Measurements from ENCODE around the gene STEAP3. TPM values are rescaled to one million over a fixed set of nuclear protein-coding genes. Genes with fewer than 3 reads are reported as not detected.

Gene STEAP3
- total RNA-seq, 1 donor = 1.5 TPM

GRCh38 chr2:119293900-119294299 is 70.3 kb downstream of the STEAP3 start:
- no peaks in the 10 kb centered on the region for H3K9me3 ChIP-seq (ENCODE audit: low read depth, low read length)
- H3K27me3 ChIP-seq (ENCODE audit: insufficient read depth, low read length) = no peaks in the 10 kb centered on the region

GRCh38 chr2:119294671-119295070 is 71.0 kb downstream of the STEAP3 start:
- H3K9me3 ChIP-seq (ENCODE audit: low read depth, low read length) = no peaks in the 10 kb centered on the region
- no peaks in the 10 kb centered on the region for H3K4me1 ChIP-seq (ENCODE audit: insufficient read depth, low read length)
- no peak overlapping the region for H3K4me3 ChIP-seq (ENCODE audit: low read length)
- H3K27me3 ChIP-seq (ENCODE audit: insufficient read depth, low read length) = no peaks in the 10 kb centered on the region

More at GRCh38 chr2:119293900-119294299, 70.3 kb downstream of the STEAP3 start:
- Histone ChIP-seq H3K4me3 (ENCODE audit: low read length) (no peak overlapping the region), H3K4me1 (ENCODE audit: insufficient read depth, low read length) (no peaks in the 10 kb centered on the region)

GRCh38 chr2:119295688-119296375 is 72.2 kb downstream of the STEAP3 start:
- no peaks in the 10 kb centered on the region for H3K27me3 ChIP-seq (ENCODE audit: insufficient read depth, low read length)
- no peaks in the 10 kb centered on the region for H3K4me1 ChIP-seq (ENCODE audit: insufficient read depth, low read length)
- no peaks in the 10 kb centered on the region for H3K9me3 ChIP-seq (ENCODE audit: low read depth, low read length)
- no peak overlapping the region for H3K4me3 ChIP-seq (ENCODE audit: low read length)

GRCh38 chr2:119301413-119301812 is 77.8 kb downstream of the STEAP3 start:
- Histone ChIP-seq H3K9me3 (ENCODE audit: low read depth, low read length) (no peaks in the 10 kb centered on the region), H3K4me1 (ENCODE audit: insufficient read depth, low read length) (no peaks in the 10 kb centered on the region), H3K27me3 (ENCODE audit: insufficient read depth, low read length) (no peaks in the 10 kb centered on the region), H3K4me3 (ENCODE audit: low read length) (no peak overlapping the region)

- no peaks in the 10 kb centered on the region for H3K9me3 ChIP-seq (ENCODE audit: low read depth, low read length)
- H3K27me3 ChIP-seq (ENCODE audit: insufficient read depth, low read length) = no peaks in the 10 kb centered on the region
- no peaks in the 10 kb centered on the region for H3K4me1 ChIP-seq (ENCODE audit: insufficient read depth, low read length)
- no peak overlapping the region for H3K4me3 ChIP-seq (ENCODE audit: low read length)
Observed at GRCh38 chr2:119304847-119305246, 81.2 kb downstream of the STEAP3 start.

GRCh38 chr2:119305497-119306195 is 82.0 kb downstream of the STEAP3 start:
- no peaks in the 10 kb centered on the region for H3K27me3 ChIP-seq (ENCODE audit: insufficient read depth, low read length)
- H3K4me1 ChIP-seq (ENCODE audit: insufficient read depth, low read length) = no peaks in the 10 kb centered on the region
- H3K4me3 ChIP-seq (ENCODE audit: low read length) = no peak overlapping the region
- no peaks in the 10 kb centered on the region for H3K9me3 ChIP-seq (ENCODE audit: low read depth, low read length)

GRCh38 chr2:119306196-119306590 is 82.6 kb downstream of the STEAP3 start:
- Histone ChIP-seq H3K9me3 (ENCODE audit: low read depth, low read length) (no peaks in the 10 kb centered on the region), H3K4me3 (ENCODE audit: low read length) (no peak overlapping the region), H3K27me3 (ENCODE audit: insufficient read depth, low read length) (no peaks in the 10 kb centered on the region), H3K4me1 (ENCODE audit: insufficient read depth, low read length) (no peaks in the 10 kb centered on the region)

- Histone ChIP-seq H3K4me3 (ENCODE audit: low read length) (no peak overlapping the region), H3K4me1 (ENCODE audit: insufficient read depth, low read length) (no peaks in the 10 kb centered on the region), H3K27me3 (ENCODE audit: insufficient read depth, low read length) (no peaks in the 10 kb centered on the region), H3K9me3 (ENCODE audit: low read depth, low read length) (no peaks in the 10 kb centered on the region)
Observed at GRCh38 chr2:119307419-119308140, 83.9 kb downstream of the STEAP3 start.

- H3K4me1 ChIP-seq (ENCODE audit: insufficient read depth, low read length) = no peaks in the 10 kb centered on the region
- H3K27me3 ChIP-seq (ENCODE audit: insufficient read depth, low read length) = no peaks in the 10 kb centered on the region
- no peaks in the 10 kb centered on the region for H3K9me3 ChIP-seq (ENCODE audit: low read depth, low read length)
- H3K4me3 ChIP-seq (ENCODE audit: low read length) = no peak overlapping the region
Observed at GRCh38 chr2:119308793-119309330, 85.2 kb downstream of the STEAP3 start.

GRCh38 chr2:119311371-119311770 is 87.7 kb downstream of the STEAP3 start:
- H3K4me1 ChIP-seq (ENCODE audit: insufficient read depth, low read length) = no peaks in the 10 kb centered on the region
- H3K27me3 ChIP-seq (ENCODE audit: insufficient read depth, low read length) = no peaks in the 10 kb centered on the region
- H3K4me3 ChIP-seq (ENCODE audit: low read length) = no peak overlapping the region
- no peaks in the 10 kb centered on the region for H3K9me3 ChIP-seq (ENCODE audit: low read depth, low read length)

GRCh38 chr2:119311831-119312230 is 88.2 kb downstream of the STEAP3 start:
- Histone ChIP-seq H3K4me1 (ENCODE audit: insufficient read depth, low read length) (no peaks in the 10 kb centered on the region), H3K4me3 (ENCODE audit: low read length) (no peak overlapping the region), H3K9me3 (ENCODE audit: low read depth, low read length) (no peaks in the 10 kb centered on the region), H3K27me3 (ENCODE audit: insufficient read depth, low read length) (no peaks in the 10 kb centered on the region)

Other genes with a start within 250 kb of the STEAP3 start
- gene C1QL2, start 65.1 kb upstream of the STEAP3 start, total RNA-seq = not detected
- gene C2orf76, start 143.0 kb downstream of the STEAP3 start, total RNA-seq = 4.8 TPM
- gene DBI, start 143.1 kb downstream of the STEAP3 start, total RNA-seq = 46.8 TPM
- gene TMEM37, start 208.0 kb downstream of the STEAP3 start, total RNA-seq = not detected

Data from mononuclear cell (primary cell).